ENCODE results near the gene AKAP12. TPM values are rescaled to one million over a fixed set of nuclear protein-coding genes. Genes with fewer than 3 reads are reported as not detected.

The AKAP12 gene
- total and polyA plus RNA-seq, 2 experiments from 2014 or later = 90.1 to 137 TPM

DNA sequence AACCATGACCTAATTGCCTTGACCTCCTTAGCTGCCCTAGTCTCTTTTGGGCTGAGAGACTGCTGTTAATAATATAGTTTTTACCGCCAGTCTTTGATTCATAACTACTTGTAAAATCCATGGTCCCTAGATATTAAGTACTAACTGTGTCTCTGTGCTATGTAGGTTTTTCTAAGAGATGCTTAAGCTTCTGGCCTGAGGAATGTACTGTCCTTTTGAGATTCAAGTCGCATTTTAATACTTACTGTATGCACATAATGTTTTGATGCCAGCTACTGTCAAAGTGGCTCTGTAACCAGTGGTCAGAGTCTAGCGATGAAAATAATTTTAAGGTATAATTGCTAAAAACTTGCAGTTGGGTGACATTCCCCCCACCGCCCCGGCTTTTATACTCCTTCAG is 2.1 kb downstream of the AKAP12 start:
- DNase-seq (ENCODE audit: low spot score) = no peak
- H3K4me3 ChIP-seq = peak overlapping the region; percentile 89
- Mint-ChIP-seq H3K9me3 (no peaks in the 10 kb centered on the region; the same call in 1 of the 3 replicates), H3K27me3 (ENCODE audit: insufficient read depth, low read depth, poor library complexity) (peaks cover 14% of the 10 kb centered on the region), H3K4me1 (peaks cover 35% of the 10 kb centered on the region), H3K36me3 (ENCODE audit: low read depth) (no peaks in the 10 kb centered on the region), H3K27ac (no peak overlapping the region), H3K4me3 (peak overlapping the region; percentile 87)
- peaks cover 15% of the 10 kb centered on the region for H4K20me1 ChIP-seq (replicated peaks; ENCODE audit: insufficient read depth)
- ATAC-seq = no peak
- no peaks in the 10 kb centered on the region for H3K9me2 ChIP-seq (ENCODE audit: insufficient read depth)
- peaks cover 6% of the 10 kb centered on the region; the same call in 1 of the 2 replicates for H3K27me3 ChIP-seq (ENCODE audit: insufficient read depth)
- H3K4me1 ChIP-seq (ENCODE audit: insufficient read depth) = peaks cover 29% of the 10 kb centered on the region
- H3K79me2 ChIP-seq (replicated peaks; ENCODE audit: insufficient read depth) = peaks cover 59% of the 10 kb centered on the region
- no peak overlapping the region for H2AFZ ChIP-seq
- H3K27ac ChIP-seq (ENCODE audit: low read depth) = no peak overlapping the region
- H3F3A ChIP-seq (replicated peaks; ENCODE audit: low read depth) = peaks cover 4% of the 10 kb centered on the region
- no peaks in the 10 kb centered on the region for H3K36me3 ChIP-seq (ENCODE audit: insufficient read depth)
- TF ChIP-seq CREB1 (CRISPR knock-in tag; IDR thresholded peaks at IDR 0.05; ENCODE audit: low read depth) (no peak), EZH2 (IDR thresholded peaks at IDR 0.05; ENCODE audit: low read depth, unreplicated experiment) (no peak), POLR2AphosphoS5 (IDR thresholded peaks at IDR 0.05; ENCODE audit: low read depth) (no peak), ZNF331 (CRISPR knock-in tag; IDR thresholded peaks at IDR 0.05; ENCODE audit: low read depth) (no peak), NANOG (IDR thresholded peaks at IDR 0.05; ENCODE audit: borderline replicate concordance) (no peak), ZNF114 (CRISPR knock-in tag; IDR thresholded peaks at IDR 0.05) (no peak), EZH2phosphoT487 (IDR thresholded peaks at IDR 0.05; ENCODE audit: unreplicated experiment) (no peak), JUNB (IDR thresholded peaks at IDR 0.05; ENCODE audit: unreplicated experiment) (no peak)
- TF ChIP-seq, protein P1, sequence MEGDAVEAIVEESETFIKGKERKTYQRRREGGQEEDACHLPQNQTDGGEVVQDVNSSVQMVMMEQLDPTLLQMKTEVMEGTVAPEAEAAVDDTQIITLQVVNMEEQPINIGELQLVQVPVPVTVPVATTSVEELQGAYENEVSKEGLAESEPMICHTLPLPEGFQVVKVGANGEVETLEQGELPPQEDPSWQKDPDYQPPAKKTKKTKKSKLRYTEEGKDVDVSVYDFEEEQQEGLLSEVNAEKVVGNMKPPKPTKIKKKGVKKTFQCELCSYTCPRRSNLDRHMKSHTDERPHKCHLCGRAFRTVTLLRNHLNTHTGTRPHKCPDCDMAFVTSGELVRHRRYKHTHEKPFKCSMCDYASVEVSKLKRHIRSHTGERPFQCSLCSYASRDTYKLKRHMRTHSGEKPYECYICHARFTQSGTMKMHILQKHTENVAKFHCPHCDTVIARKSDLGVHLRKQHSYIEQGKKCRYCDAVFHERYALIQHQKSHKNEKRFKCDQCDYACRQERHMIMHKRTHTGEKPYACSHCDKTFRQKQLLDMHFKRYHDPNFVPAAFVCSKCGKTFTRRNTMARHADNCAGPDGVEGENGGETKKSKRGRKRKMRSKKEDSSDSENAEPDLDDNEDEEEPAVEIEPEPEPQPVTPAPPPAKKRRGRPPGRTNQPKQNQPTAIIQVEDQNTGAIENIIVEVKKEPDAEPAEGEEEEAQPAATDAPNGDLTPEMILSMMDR (conservative IDR thresholded peaks at IDR 0.05; ENCODE audit: low read depth in 2 of 2) = no peak
- TF ChIP-seq, protein P2, sequence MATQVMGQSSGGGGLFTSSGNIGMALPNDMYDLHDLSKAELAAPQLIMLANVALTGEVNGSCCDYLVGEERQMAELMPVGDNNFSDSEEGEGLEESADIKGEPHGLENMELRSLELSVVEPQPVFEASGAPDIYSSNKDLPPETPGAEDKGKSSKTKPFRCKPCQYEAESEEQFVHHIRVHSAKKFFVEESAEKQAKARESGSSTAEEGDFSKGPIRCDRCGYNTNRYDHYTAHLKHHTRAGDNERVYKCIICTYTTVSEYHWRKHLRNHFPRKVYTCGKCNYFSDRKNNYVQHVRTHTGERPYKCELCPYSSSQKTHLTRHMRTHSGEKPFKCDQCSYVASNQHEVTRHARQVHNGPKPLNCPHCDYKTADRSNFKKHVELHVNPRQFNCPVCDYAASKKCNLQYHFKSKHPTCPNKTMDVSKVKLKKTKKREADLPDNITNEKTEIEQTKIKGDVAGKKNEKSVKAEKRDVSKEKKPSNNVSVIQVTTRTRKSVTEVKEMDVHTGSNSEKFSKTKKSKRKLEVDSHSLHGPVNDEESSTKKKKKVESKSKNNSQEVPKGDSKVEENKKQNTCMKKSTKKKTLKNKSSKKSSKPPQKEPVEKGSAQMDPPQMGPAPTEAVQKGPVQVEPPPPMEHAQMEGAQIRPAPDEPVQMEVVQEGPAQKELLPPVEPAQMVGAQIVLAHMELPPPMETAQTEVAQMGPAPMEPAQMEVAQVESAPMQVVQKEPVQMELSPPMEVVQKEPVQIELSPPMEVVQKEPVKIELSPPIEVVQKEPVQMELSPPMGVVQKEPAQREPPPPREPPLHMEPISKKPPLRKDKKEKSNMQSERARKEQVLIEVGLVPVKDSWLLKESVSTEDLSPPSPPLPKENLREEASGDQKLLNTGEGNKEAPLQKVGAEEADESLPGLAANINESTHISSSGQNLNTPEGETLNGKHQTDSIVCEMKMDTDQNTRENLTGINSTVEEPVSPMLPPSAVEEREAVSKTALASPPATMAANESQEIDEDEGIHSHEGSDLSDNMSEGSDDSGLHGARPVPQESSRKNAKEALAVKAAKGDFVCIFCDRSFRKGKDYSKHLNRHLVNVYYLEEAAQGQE (IDR thresholded peaks at IDR 0.05; ENCODE audit: unreplicated experiment) = no peak
- TF ChIP-seq, protein P3, sequence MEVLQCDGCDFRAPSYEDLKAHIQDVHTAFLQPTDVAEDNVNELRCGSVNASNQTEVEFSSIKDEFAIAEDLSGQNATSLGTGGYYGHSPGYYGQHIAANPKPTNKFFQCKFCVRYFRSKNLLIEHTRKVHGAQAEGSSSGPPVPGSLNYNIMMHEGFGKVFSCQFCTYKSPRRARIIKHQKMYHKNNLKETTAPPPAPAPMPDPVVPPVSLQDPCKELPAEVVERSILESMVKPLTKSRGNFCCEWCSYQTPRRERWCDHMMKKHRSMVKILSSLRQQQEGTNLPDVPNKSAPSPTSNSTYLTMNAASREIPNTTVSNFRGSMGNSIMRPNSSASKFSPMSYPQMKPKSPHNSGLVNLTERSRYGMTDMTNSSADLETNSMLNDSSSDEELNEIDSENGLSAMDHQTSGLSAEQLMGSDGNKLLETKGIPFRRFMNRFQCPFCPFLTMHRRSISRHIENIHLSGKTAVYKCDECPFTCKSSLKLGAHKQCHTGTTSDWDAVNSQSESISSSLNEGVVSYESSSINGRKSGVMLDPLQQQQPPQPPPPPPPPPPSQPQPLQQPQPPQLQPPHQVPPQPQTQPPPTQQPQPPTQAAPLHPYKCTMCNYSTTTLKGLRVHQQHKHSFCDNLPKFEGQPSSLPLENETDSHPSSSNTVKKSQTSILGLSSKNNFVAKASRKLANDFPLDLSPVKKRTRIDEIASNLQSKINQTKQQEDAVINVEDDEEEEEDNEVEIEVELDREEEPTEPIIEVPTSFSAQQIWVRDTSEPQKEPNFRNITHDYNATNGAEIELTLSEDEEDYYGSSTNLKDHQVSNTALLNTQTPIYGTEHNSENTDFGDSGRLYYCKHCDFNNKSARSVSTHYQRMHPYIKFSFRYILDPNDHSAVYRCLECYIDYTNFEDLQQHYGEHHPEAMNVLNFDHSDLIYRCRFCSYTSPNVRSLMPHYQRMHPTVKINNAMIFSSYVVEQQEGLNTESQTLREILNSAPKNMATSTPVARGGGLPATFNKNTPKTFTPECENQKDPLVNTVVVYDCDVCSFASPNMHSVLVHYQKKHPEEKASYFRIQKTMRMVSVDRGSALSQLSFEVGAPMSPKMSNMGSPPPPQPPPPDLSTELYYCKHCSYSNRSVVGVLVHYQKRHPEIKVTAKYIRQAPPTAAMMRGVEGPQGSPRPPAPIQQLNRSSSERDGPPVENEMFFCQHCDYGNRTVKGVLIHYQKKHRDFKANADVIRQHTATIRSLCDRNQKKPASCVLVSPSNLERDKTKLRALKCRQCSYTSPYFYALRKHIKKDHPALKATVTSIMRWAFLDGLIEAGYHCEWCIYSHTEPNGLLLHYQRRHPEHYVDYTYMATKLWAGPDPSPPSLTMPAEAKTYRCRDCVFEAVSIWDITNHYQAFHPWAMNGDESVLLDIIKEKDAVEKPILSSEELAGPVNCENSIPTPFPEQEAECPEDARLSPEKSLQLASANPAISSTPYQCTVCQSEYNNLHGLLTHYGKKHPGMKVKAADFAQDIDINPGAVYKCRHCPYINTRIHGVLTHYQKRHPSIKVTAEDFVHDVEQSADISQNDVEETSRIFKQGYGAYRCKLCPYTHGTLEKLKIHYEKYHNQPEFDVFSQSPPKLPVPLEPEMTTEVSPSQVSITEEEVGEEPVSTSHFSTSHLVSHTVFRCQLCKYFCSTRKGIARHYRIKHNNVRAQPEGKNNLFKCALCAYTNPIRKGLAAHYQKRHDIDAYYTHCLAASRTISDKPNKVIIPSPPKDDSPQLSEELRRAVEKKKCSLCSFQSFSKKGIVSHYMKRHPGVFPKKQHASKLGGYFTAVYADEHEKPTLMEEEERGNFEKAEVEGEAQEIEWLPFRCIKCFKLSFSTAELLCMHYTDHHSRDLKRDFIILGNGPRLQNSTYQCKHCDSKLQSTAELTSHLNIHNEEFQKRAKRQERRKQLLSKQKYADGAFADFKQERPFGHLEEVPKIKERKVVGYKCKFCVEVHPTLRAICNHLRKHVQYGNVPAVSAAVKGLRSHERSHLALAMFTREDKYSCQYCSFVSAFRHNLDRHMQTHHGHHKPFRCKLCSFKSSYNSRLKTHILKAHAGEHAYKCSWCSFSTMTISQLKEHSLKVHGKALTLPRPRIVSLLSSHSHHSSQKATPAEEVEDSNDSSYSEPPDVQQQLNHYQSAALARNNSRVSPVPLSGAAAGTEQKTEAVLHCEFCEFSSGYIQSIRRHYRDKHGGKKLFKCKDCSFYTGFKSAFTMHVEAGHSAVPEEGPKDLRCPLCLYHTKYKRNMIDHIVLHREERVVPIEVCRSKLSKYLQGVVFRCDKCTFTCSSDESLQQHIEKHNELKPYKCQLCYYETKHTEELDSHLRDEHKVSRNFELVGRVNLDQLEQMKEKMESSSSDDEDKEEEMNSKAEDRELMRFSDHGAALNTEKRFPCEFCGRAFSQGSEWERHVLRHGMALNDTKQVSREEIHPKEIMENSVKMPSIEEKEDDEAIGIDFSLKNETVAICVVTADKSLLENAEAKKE (CRISPR knock-in tag; IDR thresholded peaks at IDR 0.05) = no peak
- TF ChIP-seq, protein P4, sequence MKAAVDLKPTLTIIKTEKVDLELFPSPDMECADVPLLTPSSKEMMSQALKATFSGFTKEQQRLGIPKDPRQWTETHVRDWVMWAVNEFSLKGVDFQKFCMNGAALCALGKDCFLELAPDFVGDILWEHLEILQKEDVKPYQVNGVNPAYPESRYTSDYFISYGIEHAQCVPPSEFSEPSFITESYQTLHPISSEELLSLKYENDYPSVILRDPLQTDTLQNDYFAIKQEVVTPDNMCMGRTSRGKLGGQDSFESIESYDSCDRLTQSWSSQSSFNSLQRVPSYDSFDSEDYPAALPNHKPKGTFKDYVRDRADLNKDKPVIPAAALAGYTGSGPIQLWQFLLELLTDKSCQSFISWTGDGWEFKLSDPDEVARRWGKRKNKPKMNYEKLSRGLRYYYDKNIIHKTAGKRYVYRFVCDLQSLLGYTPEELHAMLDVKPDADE (IDR thresholded peaks at IDR 0.05) = no peak
- H3K4me2 ChIP-seq = peak overlapping the region; percentile 83

Measured in GM23338 (cell line).